BE2C (cell line): ENCODE results near the gene GRIN3B.

Experiments
- DNase-seq: peaks from one replicate; pipeline ENCODE4 v3.0.0-alpha.2; 2020
- H3K27me3 ChIP-seq: fragments of 250-450 bp; sonication (Bioruptor Pico); 2 replicates; pipeline ENCODE4 v1.5.1; 2020; ENCODE audit warnings: mild to moderate bottlenecking
- H3K36me3 ChIP-seq: fragments of 250-450 bp; sonication (Bioruptor Pico); 2 replicates; pipeline ENCODE4 v1.5.1; 2020; ENCODE audit warnings: mild to moderate bottlenecking
- H3K4me1 ChIP-seq: fragments of 250-450 bp; sonication (Bioruptor Pico); 2 replicates; pipeline ENCODE4 v1.5.1; 2020
- H3K4me3 ChIP-seq: 2 replicates; pipeline ENCODE4 v1.5.1; 2011; ENCODE audit warnings: low read depth, low read length
- H3K9me3 ChIP-seq: fragments of 250-450 bp; sonication (Bioruptor Pico); 2 replicates; pipeline ENCODE4 v1.5.1; 2020
- CTCF ChIP-seq: IDR thresholded peaks from 2 replicates; pipeline ENCODE4 v1.5.1; 2012; ENCODE audit warnings: mild to moderate bottlenecking, low read depth, low read length

GRIN3B gene

GRCh38 chr19:1046836-1047695 lies 46.8 kb downstream of the GRIN3B start:
- no peaks in the 10 kb centered on the region for H3K36me3 ChIP-seq
- H3K9me3 ChIP-seq, result no peaks in the 10 kb centered on the region; the same call in 1 of the 2 replicates
- DNase-seq, result peak; percentile 15
- H3K27me3 ChIP-seq, result no peaks in the 10 kb centered on the region
- H3K4me3 ChIP-seq, result no peak overlapping the region
- TF ChIP-seq CTCF, result no peak
- H3K4me1 ChIP-seq, result peaks cover 5% of the 10 kb centered on the region

DNA sequence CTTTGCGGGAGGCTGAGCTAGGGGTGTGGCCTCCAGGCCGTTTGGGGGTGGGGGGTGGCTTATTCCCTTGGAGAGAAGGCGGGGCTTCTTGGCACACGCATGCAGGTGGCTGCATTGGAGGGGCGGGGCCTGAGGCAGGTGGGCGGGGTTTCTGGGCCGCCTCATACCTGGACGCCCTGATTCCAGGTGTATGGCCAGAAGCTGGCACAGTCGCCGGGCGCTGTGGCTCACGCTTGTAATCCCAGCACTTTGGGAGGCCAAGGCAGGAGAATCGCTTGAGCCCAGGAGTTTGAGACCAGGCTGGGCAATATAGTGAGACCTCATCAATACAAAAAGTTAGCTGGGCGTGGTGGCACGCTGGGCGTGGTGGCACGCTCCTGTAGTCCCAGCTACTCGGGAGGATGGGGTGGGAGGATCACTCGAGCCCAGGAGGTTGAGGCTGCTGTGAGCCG lies 47.5 kb downstream of the GRIN3B start:
- Histone ChIP-seq H3K4me3 (no peak overlapping the region), H3K36me3 (no peaks in the 10 kb centered on the region), H3K4me1 (peaks cover under 1% of the 10 kb centered on the region), H3K9me3 (no peaks in the 10 kb centered on the region; the same call in 1 of the 2 replicates), H3K27me3 (no peaks in the 10 kb centered on the region)
- no peak for DNase-seq
- no peak for TF ChIP-seq CTCF

DNA sequence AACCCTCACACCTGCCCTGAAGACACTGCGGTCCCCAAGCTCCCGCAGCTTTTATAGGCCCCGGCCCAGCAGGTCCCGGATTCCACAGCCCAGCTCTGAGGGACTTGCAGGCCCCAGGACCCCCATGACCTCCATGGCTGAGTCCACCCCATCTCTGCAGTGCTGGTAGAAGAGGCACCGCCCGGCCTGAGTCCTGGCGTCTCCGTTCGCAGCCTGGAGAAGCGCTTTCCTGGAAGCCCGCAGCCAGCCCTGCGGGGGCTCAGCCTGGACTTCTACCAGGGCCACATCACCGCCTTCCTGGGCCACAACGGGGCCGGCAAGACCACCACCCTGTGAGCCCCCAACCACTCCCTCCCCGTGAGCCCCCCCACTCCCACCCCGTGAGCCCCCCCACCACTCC lies 48.9 kb downstream of the GRIN3B start:
- no peak for DNase-seq
- no peaks in the 10 kb centered on the region; the same call in 1 of the 2 replicates for H3K9me3 ChIP-seq
- no peaks in the 10 kb centered on the region for H3K4me1 ChIP-seq
- no peak overlapping the region for H3K4me3 ChIP-seq
- TF ChIP-seq CTCF, result no peak
- H3K27me3 ChIP-seq, result no peaks in the 10 kb centered on the region
- no peaks in the 10 kb centered on the region for H3K36me3 ChIP-seq

GRCh38 chr19:1049800-1050199 lies 49.6 kb downstream of the GRIN3B start:
- Histone ChIP-seq H3K4me1 (no peaks in the 10 kb centered on the region), H3K9me3 (no peaks in the 10 kb centered on the region; the same call in 1 of the 2 replicates), H3K4me3 (no peak overlapping the region), H3K36me3 (no peaks in the 10 kb centered on the region), H3K27me3 (no peaks in the 10 kb centered on the region)
- DNase-seq, result no peak
- no peak for TF ChIP-seq CTCF

DNA sequence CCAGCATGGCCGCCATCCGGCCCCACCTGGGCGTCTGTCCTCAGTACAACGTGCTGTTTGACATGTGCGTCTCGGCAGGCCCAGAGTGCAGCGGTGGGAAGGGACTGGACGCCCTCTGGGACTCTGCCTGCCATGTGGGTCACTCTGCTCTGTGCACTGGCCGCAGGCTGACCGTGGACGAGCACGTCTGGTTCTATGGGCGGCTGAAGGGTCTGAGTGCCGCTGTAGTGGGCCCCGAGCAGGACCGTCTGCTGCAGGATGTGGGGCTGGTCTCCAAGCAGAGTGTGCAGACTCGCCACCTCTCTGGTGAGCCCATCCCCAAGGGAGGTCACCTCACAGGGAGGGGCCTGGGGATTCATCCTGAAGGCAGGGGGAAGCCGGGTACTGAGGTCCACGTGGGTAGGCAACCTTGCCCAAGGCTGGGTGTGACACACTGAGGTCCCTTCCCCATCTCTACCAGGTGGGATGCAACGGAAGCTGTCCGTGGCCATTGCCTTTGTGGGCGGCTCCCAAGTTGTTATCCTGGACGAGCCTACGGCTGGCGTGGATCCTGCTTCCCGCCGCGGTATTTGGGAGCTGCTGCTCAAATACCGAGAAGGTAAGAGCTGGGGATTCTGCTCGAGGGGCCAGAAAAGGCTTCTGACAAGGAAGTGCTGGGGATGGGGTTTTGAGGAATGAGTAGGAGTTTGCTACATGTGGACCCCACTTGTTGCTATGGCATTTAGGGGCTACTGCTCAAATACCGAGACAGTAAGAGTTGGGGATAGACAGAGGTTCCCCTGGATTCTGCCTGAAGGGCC lies 51.0 kb downstream of the GRIN3B start:
- no peaks in the 10 kb centered on the region for H3K27me3 ChIP-seq
- no peak for TF ChIP-seq CTCF
- peaks cover 2% of the 10 kb centered on the region; the same call in 1 of the 2 replicates for H3K9me3 ChIP-seq
- H3K36me3 ChIP-seq, result no peaks in the 10 kb centered on the region
- peak; percentile 14 for DNase-seq
- no peak overlapping the region for H3K4me3 ChIP-seq
- no peaks in the 10 kb centered on the region for H3K4me1 ChIP-seq
